Stomach (tissue), 4 donors: ENCODE results near the gene PDPK1.

Source experiments
- EP300 ChIP-seq: sonication (generic); formaldehyde crosslinking; IDR thresholded peaks from one replicate; pipeline ENCODE4 v1.6.1; 2017; ENCODE audit warnings: antibody characterized with exemption
- POLR2A ChIP-seq, 4 donors: fragments of 450-650 bp; IDR thresholded peaks; one replicate each; pipeline ENCODE4 v1.6.1; 2016; ENCODE audit warnings: antibody characterized with exemption in 4 of 4, control low read depth in 2 of 4, mild to moderate bottlenecking in 1 of 4, moderate library complexity in 1 of 4
- POLR2AphosphoS5 ChIP-seq, 3 donors: sonication (generic); formaldehyde crosslinking; IDR thresholded peaks; one replicate each; pipeline ENCODE4 v1.6.1; 2016; ENCODE audit warnings: antibody characterized with exemption in 3 of 3
- TF ChIP-seq, protein P1 (sequence below), 7 experiments: fragments of 450-650 bp in 4 of 7; fragments of 200-600 bp in 3 of 7; sonication (generic) in 3 of 7; IDR thresholded peaks; one replicate each; pipeline ENCODE4 v1.5.1; 2016 to 2019; ENCODE audit warnings: antibody characterized with exemption in 7 of 7, control low read depth in 2 of 7, mild to moderate bottlenecking in 1 of 7

DNA sequence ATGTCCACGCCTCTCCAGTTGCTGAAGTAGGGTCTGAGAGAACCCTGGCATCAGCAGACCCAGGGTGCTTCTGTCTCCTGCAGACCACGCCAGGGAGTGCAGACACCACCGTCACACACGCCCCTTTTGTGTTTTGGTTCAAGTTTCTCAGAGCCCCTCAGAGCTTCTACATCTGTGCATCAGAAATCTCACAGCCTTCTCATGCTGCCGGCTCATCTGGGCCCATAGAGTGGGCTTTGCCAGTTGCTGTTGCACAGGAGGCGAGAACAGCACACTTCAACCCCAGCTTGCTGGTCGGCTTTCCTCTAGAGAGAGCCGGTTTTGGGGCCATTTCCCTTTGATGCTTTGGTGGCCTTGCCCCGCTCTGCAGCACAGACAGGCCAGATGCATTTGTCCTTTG lies 60.9 kb downstream of the PDPK1 start:
- TF ChIP-seq, protein P1, sequence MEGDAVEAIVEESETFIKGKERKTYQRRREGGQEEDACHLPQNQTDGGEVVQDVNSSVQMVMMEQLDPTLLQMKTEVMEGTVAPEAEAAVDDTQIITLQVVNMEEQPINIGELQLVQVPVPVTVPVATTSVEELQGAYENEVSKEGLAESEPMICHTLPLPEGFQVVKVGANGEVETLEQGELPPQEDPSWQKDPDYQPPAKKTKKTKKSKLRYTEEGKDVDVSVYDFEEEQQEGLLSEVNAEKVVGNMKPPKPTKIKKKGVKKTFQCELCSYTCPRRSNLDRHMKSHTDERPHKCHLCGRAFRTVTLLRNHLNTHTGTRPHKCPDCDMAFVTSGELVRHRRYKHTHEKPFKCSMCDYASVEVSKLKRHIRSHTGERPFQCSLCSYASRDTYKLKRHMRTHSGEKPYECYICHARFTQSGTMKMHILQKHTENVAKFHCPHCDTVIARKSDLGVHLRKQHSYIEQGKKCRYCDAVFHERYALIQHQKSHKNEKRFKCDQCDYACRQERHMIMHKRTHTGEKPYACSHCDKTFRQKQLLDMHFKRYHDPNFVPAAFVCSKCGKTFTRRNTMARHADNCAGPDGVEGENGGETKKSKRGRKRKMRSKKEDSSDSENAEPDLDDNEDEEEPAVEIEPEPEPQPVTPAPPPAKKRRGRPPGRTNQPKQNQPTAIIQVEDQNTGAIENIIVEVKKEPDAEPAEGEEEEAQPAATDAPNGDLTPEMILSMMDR (IDR thresholded peaks at IDR 0.05), result no peak
- TF ChIP-seq POLR2AphosphoS5 (IDR thresholded peaks at IDR 0.05), result no peak
- TF ChIP-seq POLR2A (IDR thresholded peaks at IDR 0.05), result no peak
- TF ChIP-seq EP300, result no peak
